ENCODE data around the gene PATZ1.

The PATZ1 gene

DNA sequence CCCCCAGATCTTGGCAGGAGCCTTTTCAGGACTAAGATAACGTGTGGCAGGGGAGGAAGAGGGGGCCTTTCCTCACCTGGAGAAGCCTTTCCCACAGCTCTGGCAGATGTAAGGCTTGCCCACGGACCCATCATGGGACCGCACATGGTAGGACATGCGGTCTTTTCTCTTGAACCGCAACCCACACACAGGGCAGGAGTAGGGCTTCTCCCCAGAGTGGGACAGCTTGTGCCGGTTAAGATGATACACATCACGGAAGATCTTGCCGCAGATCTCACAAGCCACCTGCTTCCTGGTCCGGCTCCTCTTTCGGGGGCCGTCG, 1.9 kb downstream of the PATZ1 start:
- Histone ChIP-seq H3K36me3 (ENCODE audit: control insufficient read depth, insufficient read depth, low read length) (peaks cover 30% of the 10 kb centered on the region), H3K27ac (ENCODE audit: insufficient read depth, low read length, poor library complexity, severe bottlenecking) (peak overlapping the region; percentile 65), H3K9me3 (ENCODE audit: control insufficient read depth, low read length) (no peaks in the 10 kb centered on the region), H3K4me1 (ENCODE audit: control insufficient read depth, insufficient read depth, low read length, poor library complexity, severe bottlenecking) (peaks cover 36% of the 10 kb centered on the region), H3K4me3 (ENCODE audit: insufficient read depth, low read depth, low read length, poor library complexity, severe bottlenecking) (peak overlapping the region; percentile 56), H3K27me3 (replicated peaks; ENCODE audit: control insufficient read depth, insufficient read depth, low read length, poor library complexity, severe bottlenecking) (no peaks in the 10 kb centered on the region)
- DNase-seq = no peak

DNA sequence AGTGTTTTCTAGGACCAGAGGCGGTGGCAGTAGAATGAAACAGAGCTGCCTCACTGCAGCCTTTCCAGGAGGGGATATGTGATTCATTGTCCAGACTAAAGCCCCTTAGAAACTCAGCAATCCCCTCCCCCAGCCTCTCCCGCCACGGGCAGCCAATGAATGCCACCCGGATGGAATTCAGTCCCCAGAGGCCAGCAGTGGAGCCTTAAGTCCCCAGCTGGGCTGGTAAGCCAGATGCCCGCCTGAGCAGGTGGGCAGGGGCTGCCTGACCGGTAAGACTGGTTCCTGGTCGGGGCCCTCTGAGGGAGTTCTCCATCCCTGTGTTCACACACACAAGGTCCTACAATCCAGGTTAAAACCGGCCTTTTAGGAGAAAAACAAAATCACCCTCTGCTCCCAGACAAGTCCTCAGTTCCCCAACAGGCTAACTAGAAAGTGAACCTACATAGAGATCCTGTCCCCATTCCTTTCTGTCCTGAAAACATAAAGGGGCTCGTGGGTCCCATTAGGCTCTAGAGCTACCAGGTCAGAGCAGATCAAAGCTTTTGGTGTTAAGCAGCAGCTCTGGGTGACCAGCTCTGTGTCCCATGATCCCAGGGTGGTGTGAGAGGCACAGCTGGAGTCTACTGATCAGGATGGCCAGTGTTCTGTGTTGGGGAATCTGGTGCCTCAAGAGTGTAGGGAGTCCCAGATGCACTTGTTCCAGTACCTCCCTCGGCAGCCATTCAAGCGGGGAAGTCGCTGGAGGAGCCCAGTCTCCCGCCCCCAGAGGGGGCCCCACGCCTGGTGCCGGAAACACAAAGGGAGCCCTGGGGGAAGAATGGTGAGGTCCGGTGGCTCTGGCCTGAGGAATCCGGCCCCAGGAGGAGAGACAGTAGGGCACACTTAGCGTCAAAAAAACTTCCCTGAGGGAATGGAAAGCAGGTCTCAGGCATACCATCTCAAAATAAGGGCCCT, 2.6 kb downstream of the PATZ1 start:
- Histone ChIP-seq H3K4me1 (ENCODE audit: control insufficient read depth, insufficient read depth, low read length, poor library complexity, severe bottlenecking) (peaks cover 36% of the 10 kb centered on the region), H3K27me3 (replicated peaks; ENCODE audit: control insufficient read depth, insufficient read depth, low read length, poor library complexity, severe bottlenecking) (no peaks in the 10 kb centered on the region), H3K36me3 (ENCODE audit: control insufficient read depth, insufficient read depth, low read length) (peaks cover 37% of the 10 kb centered on the region), H3K4me3 (ENCODE audit: insufficient read depth, low read depth, low read length, poor library complexity, severe bottlenecking) (no peak overlapping the region), H3K27ac (ENCODE audit: insufficient read depth, low read length, poor library complexity, severe bottlenecking) (peak overlapping the region; percentile 65), H3K9me3 (ENCODE audit: control insufficient read depth, low read length) (no peaks in the 10 kb centered on the region)
- DNase-seq = no peak

DNA sequence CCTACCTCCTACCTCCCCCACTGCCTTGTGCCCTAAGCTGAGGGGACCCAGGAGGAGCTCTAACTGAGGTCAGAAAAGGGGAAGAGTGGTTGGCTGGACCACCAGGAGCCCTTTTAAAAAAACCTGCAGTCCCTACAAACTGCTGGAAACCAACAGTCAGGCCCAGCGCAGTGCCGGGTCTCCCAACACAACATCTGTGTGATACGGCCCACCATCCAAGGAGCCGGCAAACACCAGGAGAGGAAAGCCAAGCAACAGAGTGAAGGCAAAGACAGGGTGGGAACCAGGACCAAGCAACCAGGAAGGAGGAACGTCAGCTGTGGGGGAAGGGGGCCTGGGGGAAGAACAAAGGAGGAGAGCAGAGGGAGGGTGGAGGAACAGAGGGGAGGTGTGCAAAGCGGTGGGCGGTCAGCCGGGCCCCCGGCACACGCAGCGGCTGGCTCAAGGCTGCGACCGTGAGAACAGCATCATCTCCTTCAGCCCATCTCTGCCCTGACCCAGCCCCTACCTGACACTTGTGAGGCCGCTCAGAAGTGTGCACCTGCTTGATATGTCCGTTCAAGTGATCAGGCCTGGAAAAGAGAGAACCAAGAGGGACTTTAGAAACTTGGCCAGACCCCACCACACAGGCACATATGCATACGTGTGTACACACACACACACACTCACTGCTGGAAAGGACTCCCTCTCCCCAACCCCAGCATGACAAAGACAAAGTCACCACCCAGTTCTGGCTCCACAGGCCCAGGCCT, 3.6 kb downstream of the PATZ1 start:
- no peak for DNase-seq
- H3K4me1 ChIP-seq (ENCODE audit: control insufficient read depth, insufficient read depth, low read length, poor library complexity, severe bottlenecking) = peaks cover 33% of the 10 kb centered on the region
- H3K27me3 ChIP-seq (replicated peaks; ENCODE audit: control insufficient read depth, insufficient read depth, low read length, poor library complexity, severe bottlenecking) = no peaks in the 10 kb centered on the region
- no peaks in the 10 kb centered on the region for H3K9me3 ChIP-seq (ENCODE audit: control insufficient read depth, low read length)
- peaks cover 45% of the 10 kb centered on the region for H3K36me3 ChIP-seq (ENCODE audit: control insufficient read depth, insufficient read depth, low read length)
- H3K27ac ChIP-seq (ENCODE audit: insufficient read depth, low read length, poor library complexity, severe bottlenecking) = no peak overlapping the region
- no peak overlapping the region for H3K4me3 ChIP-seq (ENCODE audit: insufficient read depth, low read depth, low read length, poor library complexity, severe bottlenecking)

DNA sequence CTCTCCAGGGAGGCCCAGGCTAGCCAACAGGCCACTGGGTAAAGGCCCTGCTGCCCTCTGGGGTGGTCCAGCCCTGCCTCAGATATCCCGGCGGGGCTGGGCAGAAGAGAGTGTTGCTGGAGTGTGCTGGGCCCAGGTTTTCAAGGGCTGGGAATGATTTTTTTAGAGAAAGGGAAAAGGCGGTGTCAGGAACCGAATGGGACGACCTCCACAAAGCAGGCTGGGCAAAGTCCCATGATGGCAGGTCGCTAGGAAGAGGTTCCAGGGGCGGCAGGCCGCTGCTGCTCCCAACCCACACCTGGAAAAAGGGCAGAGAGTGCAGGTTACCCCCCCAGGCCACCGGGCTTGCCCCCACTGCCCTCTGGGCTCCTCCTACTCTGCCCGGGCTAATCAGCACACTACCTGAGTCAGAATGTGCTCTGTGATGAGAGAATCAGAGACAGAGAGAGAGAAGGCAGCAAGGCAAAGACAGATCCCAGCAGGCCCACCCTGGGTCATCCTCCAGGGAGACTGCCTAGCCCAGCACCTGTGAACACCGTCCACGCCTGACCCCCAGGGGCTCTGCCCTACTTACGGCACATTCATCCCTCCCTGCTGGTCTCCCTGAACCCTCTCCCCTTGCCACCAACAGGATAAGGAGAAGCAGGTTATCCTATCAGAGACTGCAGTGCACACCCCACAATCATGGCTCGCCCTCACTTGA, 4.6 kb downstream of the PATZ1 start:
- H3K4me1 ChIP-seq (ENCODE audit: control insufficient read depth, insufficient read depth, low read length, poor library complexity, severe bottlenecking) = peaks cover 25% of the 10 kb centered on the region
- H3K27ac ChIP-seq (ENCODE audit: insufficient read depth, low read length, poor library complexity, severe bottlenecking) = no peak overlapping the region
- no peaks in the 10 kb centered on the region for H3K9me3 ChIP-seq (ENCODE audit: control insufficient read depth, low read length)
- H3K27me3 ChIP-seq (replicated peaks; ENCODE audit: control insufficient read depth, insufficient read depth, low read length, poor library complexity, severe bottlenecking) = no peaks in the 10 kb centered on the region
- H3K4me3 ChIP-seq (ENCODE audit: insufficient read depth, low read depth, low read length, poor library complexity, severe bottlenecking) = no peak overlapping the region
- H3K36me3 ChIP-seq (ENCODE audit: control insufficient read depth, insufficient read depth, low read length) = peaks cover 46% of the 10 kb centered on the region
- DNase-seq = no peak

DNA sequence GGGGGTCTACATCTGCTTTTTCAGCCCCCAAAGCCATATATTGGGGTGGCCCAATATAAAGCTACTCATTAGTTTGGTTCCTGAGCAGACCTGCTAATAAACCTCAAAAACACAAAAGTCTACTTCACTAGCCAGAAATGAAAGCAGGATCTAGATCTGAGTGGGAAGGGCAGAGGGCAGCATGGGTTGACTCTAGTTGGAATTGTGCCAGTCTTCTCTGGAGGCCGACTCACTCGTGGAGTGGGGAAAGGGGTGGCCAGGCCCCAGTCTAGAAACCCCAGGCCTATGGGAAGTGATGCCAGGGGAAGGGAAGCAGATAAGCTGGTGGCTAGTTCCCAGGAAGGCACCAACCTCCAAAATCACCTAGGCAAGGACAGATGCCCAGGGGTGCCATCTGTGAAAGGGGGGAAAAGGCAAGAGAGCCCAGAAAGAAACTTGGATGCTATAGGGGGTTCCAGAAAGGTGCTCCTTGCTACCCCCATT, 5.3 kb downstream of the PATZ1 start:
- DNase-seq = no peak
- Histone ChIP-seq H3K9me3 (ENCODE audit: control insufficient read depth, low read length) (no peaks in the 10 kb centered on the region), H3K27me3 (replicated peaks; ENCODE audit: control insufficient read depth, insufficient read depth, low read length, poor library complexity, severe bottlenecking) (no peaks in the 10 kb centered on the region), H3K4me3 (ENCODE audit: insufficient read depth, low read depth, low read length, poor library complexity, severe bottlenecking) (no peak overlapping the region), H3K36me3 (ENCODE audit: control insufficient read depth, insufficient read depth, low read length) (peaks cover 46% of the 10 kb centered on the region), H3K27ac (ENCODE audit: insufficient read depth, low read length, poor library complexity, severe bottlenecking) (peak overlapping the region; percentile 38), H3K4me1 (ENCODE audit: control insufficient read depth, insufficient read depth, low read length, poor library complexity, severe bottlenecking) (peaks cover 25% of the 10 kb centered on the region)

DNA sequence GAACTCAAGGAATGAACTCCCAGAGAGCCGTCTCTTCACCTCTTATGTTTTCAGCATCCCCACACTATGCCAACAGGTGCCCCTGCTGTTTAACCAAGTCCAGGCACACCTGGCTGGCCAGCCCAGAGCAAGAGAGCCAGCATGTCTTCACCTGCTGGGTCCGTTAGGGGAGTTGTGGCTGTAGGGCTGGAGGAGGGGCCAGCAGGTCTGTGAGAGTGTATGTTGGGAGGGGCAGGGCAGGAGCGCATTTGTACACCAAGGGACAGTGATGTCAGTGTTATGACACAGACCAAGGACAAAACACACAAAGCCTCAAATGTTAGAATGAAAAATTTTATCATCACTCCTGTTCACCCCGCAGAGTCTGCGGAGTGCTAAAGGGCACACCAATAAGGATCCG, 5.8 kb downstream of the PATZ1 start:
- H3K27ac ChIP-seq (ENCODE audit: insufficient read depth, low read length, poor library complexity, severe bottlenecking) = peak overlapping the region; percentile 38
- no peak for DNase-seq

DNA sequence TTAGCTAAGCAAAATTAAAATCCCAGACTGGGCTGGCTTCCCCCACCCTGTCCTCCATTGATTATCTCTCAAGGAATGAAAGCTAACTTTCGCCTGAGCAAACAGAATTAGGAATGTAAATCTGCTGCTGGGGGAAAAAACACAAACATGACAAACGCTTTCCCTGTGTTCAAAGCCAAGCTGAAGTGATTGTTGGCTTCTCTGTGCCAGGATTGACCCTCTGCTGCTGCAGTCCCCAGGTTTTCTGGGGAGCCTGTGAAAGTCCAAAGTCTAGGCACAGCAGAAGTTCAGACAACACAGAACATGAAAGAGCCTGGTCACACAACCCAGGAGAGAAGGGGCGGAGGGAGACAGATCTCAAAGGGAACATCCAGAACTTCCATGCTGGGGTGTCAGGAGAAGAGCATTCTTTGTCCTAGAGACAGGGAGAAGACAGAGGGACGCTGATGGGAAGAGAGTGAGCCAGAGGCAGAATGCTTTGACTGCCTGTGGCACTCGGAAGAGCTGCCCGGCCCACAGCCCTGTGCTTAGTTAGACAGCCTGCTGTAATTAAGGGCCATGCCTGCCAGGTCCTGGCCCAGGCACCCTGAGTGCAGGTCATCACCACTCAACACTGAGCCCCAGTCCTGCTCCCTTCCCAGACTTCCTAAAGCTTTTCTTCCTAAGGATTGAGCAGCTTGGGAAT, 6.9 kb downstream of the PATZ1 start:
- peaks cover 14% of the 10 kb centered on the region for H3K4me1 ChIP-seq (ENCODE audit: control insufficient read depth, insufficient read depth, low read length, poor library complexity, severe bottlenecking)
- peaks cover 61% of the 10 kb centered on the region for H3K36me3 ChIP-seq (ENCODE audit: control insufficient read depth, insufficient read depth, low read length)
- no peaks in the 10 kb centered on the region for H3K9me3 ChIP-seq (ENCODE audit: control insufficient read depth, low read length)
- DNase-seq = no peak
- no peak overlapping the region for H3K4me3 ChIP-seq (ENCODE audit: insufficient read depth, low read depth, low read length, poor library complexity, severe bottlenecking)
- no peaks in the 10 kb centered on the region for H3K27me3 ChIP-seq (replicated peaks; ENCODE audit: control insufficient read depth, insufficient read depth, low read length, poor library complexity, severe bottlenecking)
- peak overlapping the region; percentile 8 for H3K27ac ChIP-seq (ENCODE audit: insufficient read depth, low read length, poor library complexity, severe bottlenecking)

More for the DNA sequence above, 5.8 kb downstream of the PATZ1 start:
- H3K4me3 ChIP-seq (ENCODE audit: insufficient read depth, low read depth, low read length, poor library complexity, severe bottlenecking) = no peak overlapping the region
- peaks cover 50% of the 10 kb centered on the region for H3K36me3 ChIP-seq (ENCODE audit: control insufficient read depth, insufficient read depth, low read length)
- H3K9me3 ChIP-seq (ENCODE audit: control insufficient read depth, low read length) = no peaks in the 10 kb centered on the region
- peaks cover 24% of the 10 kb centered on the region for H3K4me1 ChIP-seq (ENCODE audit: control insufficient read depth, insufficient read depth, low read length, poor library complexity, severe bottlenecking)
- H3K27me3 ChIP-seq (replicated peaks; ENCODE audit: control insufficient read depth, insufficient read depth, low read length, poor library complexity, severe bottlenecking) = no peaks in the 10 kb centered on the region

DNA sequence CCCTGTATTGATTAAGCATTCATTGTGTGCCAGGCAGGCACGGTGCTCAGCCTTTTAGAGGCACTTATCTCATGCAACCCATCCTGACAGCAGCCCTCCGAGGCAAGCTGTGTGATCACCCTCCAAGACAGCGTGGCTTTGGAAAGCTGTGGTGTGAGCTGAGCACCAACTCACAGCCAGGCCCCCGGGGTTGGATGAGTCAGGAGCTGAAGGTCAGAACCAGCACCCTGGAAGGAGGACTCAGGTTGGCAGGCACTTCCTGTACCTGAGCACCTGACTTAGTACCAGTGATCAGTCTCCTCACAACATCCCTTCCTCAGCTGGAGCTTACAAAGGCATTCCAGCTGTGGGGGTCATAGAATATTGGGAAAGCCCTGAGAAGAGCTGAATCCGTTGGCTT, 9.0 kb downstream of the PATZ1 start:
- H3K27me3 ChIP-seq (replicated peaks; ENCODE audit: control insufficient read depth, insufficient read depth, low read length, poor library complexity, severe bottlenecking) = no peaks in the 10 kb centered on the region
- H3K9me3 ChIP-seq (ENCODE audit: control insufficient read depth, low read length) = no peaks in the 10 kb centered on the region
- no peak overlapping the region for H3K27ac ChIP-seq (ENCODE audit: insufficient read depth, low read length, poor library complexity, severe bottlenecking)
- no peak for DNase-seq
- no peak overlapping the region for H3K4me3 ChIP-seq (ENCODE audit: insufficient read depth, low read depth, low read length, poor library complexity, severe bottlenecking)
- peaks cover 78% of the 10 kb centered on the region for H3K36me3 ChIP-seq (ENCODE audit: control insufficient read depth, insufficient read depth, low read length)
- H3K4me1 ChIP-seq (ENCODE audit: control insufficient read depth, insufficient read depth, low read length, poor library complexity, severe bottlenecking) = no peaks in the 10 kb centered on the region

DNA sequence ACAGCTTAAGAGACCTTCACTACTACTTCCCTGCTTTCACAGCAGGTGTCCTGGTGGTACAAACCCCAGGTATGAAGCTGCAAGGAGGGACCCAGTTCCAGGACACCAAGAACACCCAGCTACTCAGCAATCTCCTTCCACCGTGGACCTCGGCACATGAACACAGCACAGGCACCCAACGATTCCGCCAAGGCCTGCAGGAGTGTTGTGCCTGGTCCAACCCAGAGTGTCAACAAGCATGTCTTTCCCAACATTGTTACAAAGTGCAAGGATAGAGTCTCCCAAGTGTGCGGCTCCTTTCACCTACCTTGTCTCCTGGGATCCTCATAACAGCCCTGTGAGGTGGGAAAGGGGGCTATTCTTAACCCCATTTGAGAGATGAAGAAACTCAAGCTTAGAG, 11.8 kb downstream of the PATZ1 start:
- no peak for DNase-seq
- H3K9me3 ChIP-seq (ENCODE audit: control insufficient read depth, low read length) = no peaks in the 10 kb centered on the region
- no peaks in the 10 kb centered on the region for H3K4me1 ChIP-seq (ENCODE audit: control insufficient read depth, insufficient read depth, low read length, poor library complexity, severe bottlenecking)
- no peak overlapping the region for H3K27ac ChIP-seq (ENCODE audit: insufficient read depth, low read length, poor library complexity, severe bottlenecking)
- no peaks in the 10 kb centered on the region for H3K27me3 ChIP-seq (replicated peaks; ENCODE audit: control insufficient read depth, insufficient read depth, low read length, poor library complexity, severe bottlenecking)
- peaks cover 74% of the 10 kb centered on the region for H3K36me3 ChIP-seq (ENCODE audit: control insufficient read depth, insufficient read depth, low read length)
- no peak overlapping the region for H3K4me3 ChIP-seq (ENCODE audit: insufficient read depth, low read depth, low read length, poor library complexity, severe bottlenecking)

Data from effector memory CD4-positive, alpha-beta T cell (primary cell).